GM21381 (cell line): Measurements from ENCODE around the gene LAMA3.

Experiments used
- ATAC-seq: cut with Tn5 transposase; IDR thresholded peaks from one replicate; pipeline ENCODE4 v1.9.1; 2021; ENCODE audit warnings: mild to moderate bottlenecking, moderate library complexity; ENCODE audit not compliant: unreplicated experiment

The LAMA3 gene

DNA sequence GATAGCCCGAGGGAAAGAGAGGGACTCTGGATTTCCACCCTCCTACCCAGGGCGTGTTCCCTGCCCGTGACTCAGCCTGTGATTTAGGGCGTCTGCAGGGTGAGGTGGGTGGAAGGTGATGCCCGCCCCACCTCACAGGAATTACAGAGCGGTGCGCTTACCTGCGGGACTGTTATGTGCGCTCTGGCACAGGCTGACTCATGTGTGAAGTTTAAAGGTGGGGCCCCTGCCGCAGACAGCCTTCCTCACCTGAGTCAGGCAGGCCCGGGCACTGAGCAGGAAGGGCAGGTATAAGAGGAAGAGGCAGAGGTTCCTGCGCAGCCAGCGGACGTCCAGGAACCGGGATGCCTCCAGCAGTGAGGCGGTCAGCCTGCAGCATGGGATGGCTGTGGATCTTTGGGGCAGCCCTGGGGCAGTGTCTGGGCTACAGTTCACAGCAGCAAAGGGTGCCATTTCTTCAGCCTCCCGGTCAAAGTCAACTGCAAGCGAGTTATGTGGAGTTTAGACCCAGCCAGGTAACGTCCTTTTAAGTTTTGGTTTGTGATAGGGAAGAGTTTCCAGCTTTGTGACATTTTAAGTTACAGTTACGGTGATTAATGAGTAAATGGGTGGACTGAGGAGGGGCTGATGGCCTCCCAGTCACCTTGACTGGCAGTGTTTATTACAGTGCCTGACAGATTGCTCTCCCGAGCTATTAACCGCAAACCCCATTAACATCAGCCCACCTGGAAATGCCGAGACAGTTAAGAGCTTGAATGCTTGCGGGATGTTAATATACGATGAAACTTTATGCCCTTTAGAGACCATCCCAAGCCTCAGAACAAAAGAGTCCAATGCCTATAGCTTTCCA, 183.7 kb downstream of the LAMA3 start:
- no peak for ATAC-seq

GRCh38 chr18:23875966-23876895, 187.0 kb downstream of the LAMA3 start:
- no peak for ATAC-seq

- no peak for ATAC-seq
These were observed 187.7 kb downstream of the LAMA3 start for GRCh38 chr18:23876921-23877320.

DNA sequence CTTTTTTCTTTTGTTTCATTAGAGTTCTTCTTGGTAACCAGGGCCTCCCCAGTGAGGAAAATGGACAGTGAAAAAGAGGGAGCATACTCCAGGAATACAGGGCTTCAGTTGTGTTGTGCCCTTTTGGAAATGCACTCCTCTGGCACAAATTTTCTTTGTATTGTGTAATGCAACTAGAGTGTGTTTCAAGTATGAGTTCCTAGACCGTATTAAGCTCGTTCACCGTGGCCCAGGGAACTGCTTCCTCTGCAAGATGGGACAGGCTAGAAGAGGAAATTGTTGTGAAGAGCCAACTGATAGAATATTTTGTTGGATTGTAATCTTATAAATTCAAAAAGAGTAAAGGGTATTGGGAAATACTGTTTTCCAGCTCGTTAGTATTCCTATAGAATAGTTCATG, 188.1 kb downstream of the LAMA3 start:
- ATAC-seq: no peak

DNA sequence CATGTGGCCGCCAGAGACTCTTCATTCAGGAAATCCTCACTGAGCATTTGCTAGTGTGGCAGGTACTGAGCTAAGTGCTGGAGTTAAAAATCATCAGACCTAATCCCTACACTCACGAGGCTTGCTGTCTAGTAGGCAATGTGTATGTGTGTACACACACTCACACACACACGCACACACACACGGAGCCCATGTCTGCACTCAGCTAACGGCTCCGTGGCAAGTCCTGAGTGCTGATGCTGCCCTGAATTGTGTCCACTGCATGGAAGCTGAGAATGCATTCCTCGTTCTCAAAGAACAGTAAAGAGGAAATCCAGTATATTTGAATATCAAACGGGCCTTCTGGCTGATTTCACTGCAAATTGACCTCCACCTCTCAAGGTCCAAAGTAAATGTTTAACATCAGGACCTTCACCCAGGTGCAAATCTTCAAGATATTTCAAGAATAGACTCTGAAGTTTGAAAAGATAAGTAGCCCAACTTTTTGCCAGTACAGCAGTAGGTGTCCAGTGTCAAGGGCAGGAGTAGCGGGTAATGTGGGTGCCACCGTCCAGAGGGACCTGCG, 189.2 kb downstream of the LAMA3 start:
- ATAC-seq: no peak

DNA sequence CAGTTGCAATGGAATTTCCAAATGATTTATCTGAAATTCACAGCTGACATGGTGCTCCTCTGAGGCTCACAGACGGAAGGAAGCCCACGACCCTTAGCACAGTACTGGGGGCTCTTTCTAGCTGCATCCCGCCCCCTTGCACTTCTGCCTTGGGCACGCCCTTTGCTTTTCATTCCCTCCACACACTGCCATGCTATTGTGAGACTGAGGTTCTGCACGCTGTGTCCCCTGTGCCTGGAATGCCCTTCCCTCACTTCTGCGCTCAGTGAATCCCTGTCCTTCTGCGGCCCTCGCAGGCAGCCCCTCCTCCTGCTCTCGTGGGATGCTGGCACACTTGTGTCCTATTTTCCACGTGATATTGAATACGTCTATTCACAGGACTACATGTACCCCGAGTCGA, 189.9 kb downstream of the LAMA3 start:
- no peak for ATAC-seq

DNA sequence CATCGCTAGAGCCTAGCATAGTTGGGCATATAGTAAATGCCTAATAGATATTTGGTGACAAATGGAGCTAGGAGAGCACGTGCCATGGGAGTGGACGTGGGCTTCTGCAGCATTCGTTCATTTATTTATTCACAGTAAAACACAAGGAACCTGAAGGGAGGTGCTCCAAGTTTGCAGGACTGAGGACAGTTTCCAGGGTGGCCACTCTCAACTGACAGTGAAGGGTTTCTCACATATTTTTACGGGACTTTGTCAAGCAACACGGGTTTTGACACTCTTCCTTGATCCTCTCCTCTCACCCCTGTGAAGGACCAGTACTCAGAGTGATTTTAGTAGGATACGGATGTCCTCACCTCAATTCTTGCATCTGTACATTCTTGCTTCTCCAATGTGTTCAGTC, 190.3 kb downstream of the LAMA3 start:
- no peak for ATAC-seq

GRCh38 chr18:23879966-23880565, 190.8 kb downstream of the LAMA3 start:
- no peak for ATAC-seq

DNA sequence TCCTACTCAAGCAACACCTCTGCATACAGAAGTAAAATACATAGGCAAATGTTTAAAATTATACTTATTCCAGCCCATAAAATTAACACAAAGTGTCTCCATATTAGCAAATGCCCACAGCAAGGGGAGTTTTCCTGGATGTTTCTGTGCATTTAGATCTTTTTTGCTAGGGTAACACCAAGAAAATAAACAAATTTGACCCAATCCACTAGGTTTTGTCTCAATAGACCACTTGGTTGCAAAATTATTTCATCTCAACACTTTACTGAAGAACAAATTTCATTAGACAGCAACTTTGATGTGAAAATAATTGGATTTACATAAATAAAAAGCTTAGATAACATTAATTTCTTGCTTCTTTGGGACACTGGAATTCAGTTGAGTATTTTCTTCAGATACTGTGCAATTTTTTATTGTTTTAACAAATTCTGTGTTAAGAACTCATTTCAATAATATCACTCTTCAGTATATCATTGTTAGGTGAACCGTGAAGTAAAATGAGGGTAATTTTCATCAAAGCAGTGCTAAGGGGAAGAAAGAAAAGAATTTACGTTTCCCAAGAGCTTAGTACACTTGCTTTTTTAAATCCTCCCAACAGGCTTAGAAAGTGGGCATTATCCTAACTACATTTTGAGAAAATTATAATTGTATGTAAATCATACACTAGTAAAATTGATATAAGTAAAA, 191.8 kb downstream of the LAMA3 start:
- no peak for ATAC-seq

GRCh38 chr18:23881778-23882177, 192.5 kb downstream of the LAMA3 start:
- ATAC-seq: no peak

DNA sequence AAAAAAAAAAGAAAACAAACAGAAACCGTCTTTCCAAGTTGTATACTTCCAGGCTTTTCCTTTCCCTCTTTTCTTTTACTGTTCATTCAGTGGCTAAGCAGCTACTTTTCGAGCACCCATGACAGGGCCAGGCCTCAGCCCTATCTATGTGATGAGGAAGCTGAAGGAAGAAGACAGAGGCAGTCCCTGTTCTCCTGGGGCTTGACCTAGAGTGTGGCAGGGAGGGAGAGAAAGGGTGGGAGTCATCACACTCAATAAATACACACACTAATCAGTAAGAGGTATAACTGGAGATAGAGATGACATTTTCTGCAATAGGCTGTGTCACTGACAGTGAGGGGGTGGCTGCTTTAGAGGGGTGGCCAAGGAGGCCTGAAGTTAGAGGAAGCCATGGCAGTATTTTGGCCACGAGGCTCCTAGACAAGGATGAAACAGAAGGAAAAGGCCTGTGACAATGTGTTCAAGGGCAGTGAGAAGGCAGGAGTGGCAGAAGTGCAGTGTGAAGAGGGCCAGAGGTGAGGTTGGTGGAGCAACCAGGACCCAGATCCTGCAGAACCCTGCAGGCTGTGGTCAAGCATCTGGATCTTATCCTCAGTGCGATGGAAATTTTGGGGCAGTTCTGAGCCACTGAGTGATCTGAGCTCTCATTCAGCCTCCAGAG, 193.5 kb downstream of the LAMA3 start:
- no peak for ATAC-seq

DNA sequence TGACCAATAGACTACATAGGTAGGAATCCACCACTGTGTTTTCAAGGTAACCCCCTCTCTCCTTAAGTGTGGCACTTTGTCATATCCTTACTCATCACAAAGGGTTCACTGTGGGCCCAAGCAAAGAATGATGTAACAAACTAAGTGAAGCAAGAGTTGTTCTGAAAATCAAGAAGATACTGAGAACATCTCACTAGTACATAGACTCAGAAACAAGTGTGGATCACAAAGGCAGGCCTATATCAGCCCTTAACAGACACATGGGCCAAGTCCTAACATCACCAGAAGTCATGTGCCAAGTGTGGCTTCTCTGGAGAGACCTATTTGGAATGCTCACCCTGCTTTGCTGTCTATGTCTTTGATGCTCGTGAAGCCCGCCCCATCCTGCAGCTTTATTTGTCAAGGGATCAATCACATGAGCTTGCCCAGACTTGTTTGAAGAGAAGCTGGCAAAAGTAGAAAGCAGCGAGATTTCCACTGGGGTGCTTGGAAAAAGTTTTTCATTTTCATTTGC, 194.1 kb downstream of the LAMA3 start:
- no peak for ATAC-seq

- ATAC-seq: no peak
These were observed 195.6 kb downstream of the LAMA3 start for GRCh38 chr18:23884681-23885375.

GRCh38 chr18:23885750-23886149, 196.5 kb downstream of the LAMA3 start:
- no peak for ATAC-seq

DNA sequence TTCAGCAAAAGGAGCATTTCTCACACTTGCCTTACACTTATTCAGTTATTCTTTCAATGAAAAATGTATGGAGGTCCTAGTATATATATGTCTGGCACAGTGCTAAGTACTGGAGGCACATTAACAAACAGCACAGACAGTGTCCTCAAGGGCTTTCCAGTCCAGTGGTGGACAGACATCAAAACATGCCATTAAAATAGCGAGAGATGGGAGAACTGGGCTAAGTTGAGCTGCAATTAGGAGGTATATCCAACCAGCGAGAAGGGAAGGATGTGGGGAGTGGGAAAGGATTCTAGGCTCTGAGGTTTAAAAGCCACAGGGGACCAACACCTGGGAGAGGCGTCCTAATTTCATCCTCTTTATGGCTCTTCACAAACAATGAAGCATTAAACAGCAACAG, 197.8 kb downstream of the LAMA3 start:
- ATAC-seq: no peak

DNA sequence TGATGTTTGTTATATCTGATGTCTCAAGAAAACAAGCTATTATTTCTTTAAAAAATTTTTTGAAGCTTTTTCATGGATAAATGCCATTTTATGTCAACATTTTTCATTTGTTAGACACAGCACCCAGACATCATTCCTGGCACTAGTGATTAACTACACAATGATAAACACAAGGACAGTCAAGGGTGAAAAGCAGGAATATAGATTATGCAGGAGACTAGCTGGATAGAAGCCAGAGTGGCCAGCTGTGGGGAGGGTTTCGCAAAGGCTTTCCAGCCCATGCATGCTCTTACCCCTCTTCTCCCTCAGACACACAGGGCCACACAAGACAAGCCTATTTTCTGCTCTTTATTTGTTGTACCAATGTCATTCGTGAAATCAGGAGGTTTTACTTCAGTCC, 198.2 kb downstream of the LAMA3 start:
- no peak for ATAC-seq

- ATAC-seq: no peak
These were observed 199.6 kb downstream of the LAMA3 start for GRCh38 chr18:23888881-23889280.

GRCh38 chr18:23889907-23890306, 200.7 kb downstream of the LAMA3 start:
- no peak for ATAC-seq

DNA sequence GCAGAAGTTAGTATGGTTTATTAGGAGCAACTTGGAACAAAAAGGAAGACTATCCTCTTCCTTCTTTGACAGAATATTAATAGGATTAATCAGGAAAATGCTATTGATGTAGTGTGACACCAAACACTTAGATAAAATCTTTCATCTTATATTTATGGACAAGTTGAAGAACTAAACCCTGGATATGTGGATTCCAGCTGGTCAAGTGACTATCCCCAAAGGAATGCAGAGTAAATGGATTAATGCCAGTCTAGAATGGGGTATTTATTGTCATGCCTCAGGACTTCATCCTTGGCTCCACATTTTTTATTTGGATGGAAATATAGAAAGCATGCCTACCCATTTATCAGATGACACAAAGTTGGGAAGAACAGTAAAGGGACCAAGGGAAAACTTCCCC, 201.3 kb downstream of the LAMA3 start:
- no peak for ATAC-seq
